Measurements from ENCODE around the gene LMAN2L.

Gene LMAN2L

DNA sequence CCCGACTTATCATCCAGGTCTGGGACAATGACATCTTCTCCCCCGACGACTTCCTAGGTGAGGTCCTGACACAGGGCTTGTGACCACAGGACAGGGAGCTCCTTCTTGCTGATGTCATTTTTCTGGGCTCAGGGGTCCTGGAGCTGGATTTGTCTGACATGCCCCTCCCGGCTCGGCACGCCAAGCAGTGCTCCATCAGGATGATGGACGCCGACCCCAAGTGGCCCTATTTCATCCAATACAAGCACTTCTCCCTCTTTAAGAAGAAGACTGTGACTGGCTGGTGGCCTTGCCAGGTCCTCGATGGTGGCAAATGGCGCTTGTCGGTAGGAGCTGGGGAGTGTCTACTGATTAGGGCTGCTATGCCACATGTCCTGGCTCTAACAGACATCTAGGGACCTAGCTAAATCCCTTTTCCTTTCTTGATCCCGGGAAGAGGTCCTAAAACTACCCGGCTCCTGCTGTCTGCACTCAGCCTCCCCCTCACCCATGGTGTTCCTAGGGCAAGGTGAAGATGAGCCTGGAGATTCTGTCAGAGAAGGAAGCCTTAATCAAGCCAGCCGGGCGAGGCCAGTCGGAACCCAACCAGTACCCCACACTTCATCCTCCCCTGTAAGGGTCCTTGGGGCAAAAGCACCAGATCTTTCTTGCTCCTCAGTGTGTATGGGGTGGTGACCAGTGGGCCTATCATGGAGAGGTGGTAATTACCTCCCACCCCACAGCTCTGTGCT lies 36.7 kb downstream of the LMAN2L start:
- no peak for DNase-seq (ENCODE audit: low read depth)

DNA sequence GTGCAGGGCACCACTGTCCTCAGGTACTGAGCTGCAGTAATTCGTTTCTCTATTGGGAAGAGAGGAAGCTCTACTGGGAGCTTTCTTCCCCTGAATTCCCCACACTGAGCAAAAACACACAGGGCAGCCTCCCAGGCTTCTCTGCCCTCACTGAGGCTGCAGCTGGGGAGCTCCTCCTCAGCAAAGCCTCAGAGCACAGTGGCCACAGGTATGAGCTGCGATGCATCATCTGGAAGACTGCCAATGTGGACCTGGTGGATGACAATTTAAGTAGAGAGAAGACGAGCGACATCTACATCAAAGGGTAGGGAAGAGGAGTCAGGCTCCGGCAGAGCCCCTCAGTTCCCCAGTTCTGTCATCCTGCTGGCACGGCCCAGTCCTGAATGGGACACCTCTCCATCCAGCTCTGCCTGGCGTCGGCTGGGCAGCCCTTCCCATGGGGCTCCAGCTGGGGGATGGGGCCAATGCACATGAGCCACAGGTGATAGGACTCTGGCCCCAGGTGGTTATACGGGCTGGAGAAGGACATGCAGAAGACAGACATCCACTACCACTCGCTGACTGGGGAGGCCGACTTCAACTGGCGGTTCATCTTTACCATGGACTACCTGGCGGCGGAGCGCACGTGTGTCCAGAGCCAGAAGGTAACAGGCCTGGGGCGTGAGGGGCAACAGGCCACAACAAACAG lies 37.6 kb downstream of the LMAN2L start:
- no peak for DNase-seq (ENCODE audit: low read depth)

DNA sequence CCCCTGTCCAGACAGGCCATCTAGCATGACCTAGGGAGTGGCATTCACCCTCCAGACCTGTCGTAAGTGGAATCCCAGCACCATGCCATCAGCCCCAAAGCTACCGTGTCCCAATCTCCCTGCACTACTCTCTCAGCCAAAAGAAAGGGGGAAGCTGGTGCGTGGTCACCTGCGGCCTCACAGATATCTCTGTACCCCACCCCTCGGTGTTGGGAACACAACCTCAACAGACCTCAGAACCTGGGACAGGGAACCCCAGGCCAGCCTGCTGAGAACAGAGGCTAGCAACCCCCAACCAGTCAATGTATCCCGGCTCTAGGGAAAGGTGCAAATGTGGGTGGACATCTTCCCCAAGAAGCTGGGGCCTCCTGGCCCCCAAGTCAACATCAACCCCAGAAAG lies 38.2 kb downstream of the LMAN2L start:
- no peak for DNase-seq (ENCODE audit: low read depth)

DNA sequence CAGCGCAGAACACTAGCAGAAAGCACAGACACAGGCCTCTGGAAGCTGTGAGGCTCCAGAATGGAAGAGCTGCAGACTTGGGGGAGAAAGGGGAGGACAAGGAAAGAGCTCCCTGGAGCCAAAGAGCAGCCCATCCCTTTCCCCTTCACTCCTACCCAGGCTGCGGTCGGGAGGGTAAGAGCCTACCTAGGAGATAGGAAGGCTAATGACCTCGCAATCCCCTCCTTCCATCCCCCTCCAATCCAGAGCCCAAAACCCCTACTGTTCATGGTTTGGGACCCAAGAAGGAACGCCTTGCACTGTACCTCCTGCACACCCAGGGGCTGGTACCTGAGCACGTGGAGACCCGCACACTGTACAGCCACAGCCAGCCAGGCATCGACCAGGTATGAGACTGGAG lies 39.8 kb downstream of the LMAN2L start:
- DNase-seq (ENCODE audit: low read depth), result no peak

DNA sequence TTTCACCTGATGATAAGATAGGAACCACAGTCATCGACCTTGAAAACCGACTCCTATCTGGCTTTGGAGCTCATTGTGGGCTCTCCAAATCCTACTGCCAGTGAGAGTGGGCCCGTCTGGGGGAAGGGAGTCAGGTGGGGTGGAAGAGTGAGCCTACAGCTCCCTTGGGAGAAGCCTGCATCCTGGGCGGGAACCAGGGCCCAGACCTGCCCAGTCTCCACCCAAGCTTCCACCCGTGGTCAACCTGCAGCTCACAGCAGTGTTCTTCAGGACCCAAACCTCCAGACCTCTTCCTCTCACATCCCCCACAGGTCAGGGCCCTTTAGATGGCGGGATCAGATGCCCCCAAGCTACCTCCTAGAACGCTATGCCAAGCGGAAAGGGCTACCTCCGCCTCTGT lies 40.2 kb downstream of the LMAN2L start:
- no peak for DNase-seq (ENCODE audit: low read depth)

DNA sequence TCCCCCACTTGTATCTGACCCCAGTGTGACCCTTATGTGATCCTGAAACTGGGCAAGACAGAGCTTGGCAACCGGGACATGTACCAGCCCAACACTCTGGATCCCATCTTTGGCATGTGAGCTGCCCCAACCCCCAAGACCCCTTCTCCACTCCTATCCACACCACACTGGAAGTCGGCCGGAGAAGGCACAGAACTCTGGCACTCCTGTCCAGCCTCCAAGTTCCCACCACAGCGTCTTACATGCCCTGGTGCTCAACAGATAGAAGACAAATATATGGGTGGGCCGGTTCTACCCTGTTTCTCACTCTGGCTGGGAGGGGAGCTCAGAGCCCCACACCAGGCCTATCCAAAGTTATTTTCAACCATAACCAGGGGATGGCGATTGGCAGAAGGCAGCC lies 40.8 kb downstream of the LMAN2L start:
- DNase-seq (ENCODE audit: low read depth), result no peak

DNA sequence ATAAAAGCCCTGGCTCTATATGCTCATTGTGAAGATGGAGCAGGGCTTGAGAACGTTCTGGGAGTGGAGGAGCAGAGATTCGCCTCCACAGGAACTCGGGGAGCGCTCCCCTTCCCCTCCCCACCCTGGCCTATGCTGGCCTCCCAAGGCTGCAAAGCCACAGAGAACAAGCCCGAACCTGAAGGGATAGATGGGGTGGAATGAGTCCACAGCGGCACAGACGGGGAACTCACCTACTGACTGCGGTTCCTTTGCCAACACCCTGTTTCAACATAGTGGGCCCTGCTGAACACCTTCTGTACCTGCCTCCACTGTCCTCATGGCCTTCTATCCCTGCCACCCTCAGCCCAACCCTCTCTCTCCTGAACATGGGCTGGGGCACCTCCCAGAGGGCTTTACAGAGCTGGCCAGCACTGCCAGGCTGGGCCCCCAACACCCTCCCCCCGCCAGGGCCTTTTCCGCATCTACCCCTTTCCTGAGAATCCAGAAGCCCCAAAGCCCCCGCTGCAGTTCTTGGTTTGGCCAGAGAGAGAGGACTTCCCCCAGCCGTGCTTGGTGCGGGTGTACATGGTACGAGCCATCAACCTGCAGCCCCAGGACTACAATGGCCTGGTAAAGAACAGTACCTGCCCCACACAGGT lies 41.5 kb downstream of the LMAN2L start:
- no peak for DNase-seq (ENCODE audit: low read depth)

DNA sequence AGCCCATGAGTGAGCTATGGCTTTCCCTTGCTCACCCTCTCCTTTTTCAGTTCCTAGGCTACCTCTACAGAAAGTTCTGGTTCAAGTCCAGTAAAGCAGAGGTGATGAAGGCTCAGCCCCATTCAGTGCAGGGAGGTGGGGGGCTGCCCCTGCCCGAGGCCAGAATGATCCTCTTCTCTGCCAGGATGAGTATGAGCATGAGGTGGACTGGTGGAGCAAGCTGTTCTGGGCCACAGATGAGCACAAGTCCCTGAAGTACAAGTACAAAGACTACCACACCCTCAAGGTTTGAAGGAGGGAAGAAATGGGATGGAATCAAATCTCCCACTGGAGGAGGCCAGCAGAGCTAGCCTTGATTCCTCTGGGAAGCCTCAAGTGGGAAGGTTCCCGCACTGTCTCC lies 42.4 kb downstream of the LMAN2L start:
- no peak for DNase-seq (ENCODE audit: low read depth)

DNA sequence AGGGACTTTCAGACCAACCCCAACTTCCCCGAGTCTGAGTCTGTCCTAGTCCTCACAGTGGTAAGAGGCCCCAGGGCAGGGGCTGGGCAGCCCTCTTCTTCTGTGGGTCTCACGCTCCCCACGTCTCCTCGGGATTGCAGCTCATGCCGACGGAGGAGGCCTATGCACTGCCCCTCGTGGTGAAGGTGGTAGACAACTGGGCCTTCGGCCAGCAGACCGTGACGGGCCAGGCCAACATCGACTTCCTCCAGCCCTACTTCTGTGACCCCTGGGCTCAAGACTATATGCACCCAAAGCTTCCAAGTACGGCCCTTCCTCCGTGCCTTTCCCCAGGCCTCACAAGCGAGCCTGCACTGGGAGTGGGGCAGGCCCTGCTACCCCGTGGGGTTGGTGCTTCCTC lies 44.3 kb downstream of the LMAN2L start:
- DNase-seq (ENCODE audit: low read depth), result no peak

DNA sequence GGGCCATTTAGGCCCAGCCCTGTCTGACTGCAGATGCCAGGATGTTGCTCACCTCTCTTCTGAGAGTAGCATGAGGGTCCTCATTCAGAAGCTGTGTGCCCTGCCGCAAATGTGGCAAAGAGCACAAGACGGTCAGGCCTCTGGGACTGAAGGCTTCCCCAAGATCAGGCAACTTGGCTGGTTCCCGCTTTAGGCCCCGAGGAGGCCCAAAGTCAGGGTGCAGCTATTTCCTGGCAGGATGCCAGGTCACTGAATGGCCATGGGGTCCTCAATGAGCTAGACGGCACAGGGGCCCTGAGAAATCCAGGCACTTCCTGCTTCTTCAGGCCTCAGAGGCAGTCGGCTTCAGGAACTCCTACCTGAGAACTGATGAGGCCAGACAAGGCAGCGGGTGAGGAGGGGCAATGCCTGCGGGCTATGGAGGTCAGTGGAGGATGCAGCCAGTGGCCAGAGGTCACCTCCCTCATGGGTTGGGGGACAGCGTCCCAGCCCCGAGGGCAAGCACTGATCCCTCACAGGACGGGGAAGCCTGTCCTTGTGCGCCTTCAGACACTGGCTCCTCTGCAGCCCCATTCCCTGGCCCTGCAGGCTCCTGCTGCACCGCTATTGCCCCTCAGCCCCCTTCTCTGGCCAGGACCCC lies 44.9 kb downstream of the LMAN2L start:
- DNase-seq (ENCODE audit: low read depth), result no peak

DNA sequence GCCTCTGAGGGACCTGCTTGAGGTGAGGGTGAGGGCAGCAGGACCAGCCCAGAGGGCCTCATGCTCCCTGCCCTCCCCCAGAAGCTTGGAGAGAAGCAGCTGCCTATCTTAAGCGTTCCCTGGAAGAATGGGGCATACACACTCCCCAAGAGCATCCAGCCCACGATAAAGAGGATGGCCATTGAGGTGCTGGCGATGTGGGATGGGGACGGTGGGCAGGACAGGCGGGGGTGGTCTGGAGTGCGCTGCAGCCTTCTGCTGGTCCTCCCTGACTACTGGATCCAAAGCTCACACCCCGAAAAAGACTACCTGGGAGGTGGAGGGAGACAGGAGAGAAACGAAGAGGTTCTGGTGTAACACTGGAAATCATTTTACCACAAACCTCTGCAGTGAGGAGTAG lies 45.6 kb downstream of the LMAN2L start:
- no peak for DNase-seq (ENCODE audit: low read depth)

DNA sequence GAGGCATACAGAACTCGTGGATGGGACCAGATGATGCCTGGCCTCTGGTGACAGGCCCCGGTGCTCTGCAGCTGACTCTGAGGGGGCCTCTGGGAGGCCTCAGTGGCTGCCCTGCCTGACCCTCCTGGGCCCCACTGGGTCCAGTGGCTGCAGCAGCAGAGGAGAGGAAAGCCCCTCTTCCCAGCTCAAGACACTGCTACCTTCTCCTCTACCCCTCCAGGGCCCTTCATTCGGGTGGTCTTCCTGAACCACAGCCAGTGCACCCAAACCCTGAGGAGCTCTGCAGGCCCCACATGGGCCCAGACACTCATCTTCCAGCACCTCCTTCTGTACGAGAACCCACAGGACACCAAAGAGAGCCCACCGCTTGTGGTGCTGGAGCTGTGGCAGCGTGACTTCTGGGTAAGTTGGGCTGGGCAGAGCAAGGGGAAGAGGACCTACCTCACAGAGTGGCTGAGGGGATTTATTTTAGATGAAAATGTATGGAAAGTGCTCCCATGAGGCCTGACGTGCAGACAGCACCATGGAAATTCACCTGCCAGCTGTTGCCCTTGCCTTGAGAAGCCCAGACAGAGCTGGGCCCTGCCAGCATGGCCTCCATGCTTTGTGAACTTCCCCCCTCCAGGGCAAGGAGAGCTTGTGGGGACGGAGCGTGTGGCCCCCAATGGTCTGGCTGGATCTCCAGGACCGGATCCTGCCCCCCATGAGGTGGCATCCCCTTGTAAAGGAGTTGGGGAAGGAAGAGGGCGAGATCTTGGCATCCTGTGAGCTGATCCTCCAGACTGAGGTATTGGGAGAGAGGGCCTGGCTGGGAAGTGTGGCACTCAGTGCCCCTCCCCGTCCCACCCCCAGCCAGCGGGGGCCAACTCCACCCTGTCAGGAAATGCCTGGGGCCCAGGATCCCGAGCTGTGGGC lies 46.3 kb downstream of the LMAN2L start:
- DNase-seq (ENCODE audit: low read depth), result no peak

DNA sequence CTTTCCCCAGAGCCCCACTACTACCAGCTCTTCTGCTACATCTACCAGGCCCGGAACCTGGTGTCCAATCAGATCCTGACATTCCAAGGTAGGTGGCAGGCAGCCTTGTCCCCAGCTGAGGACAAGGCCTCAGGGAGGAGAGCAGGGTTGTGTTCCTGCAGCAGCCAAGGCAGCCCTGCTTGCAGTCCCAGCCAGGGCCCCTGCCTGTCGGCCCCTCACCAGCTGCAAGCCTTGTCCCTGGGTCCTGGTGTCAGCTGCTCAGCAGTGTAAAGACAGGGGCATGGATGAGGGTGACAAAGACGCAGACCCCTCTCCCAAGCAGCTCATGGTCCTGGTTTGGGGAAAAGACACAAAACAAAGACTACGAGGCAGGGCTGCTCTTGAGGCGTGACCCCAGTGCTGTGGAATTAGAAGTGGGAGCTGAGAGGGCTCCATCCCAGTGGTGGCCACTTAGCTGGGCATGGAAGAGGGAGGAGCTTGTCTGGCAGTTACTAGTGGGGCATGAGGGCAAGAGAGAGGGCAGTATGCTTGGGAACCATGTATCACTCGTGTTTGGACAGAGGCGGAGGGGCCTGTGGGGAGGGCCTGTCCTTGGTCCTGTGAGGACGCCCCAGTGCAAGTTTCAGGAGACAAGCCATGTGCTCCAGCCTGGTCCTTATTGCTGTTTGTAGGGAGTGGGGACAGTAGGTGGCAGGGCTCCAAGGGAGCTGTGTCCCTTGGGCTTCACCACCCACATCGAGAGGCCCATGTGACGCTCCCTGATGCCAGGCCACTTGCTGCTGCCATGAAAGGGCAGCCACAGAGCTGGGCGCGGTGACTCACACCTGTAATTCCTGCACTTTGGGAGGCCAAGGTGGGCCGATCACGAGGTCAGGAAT lies 47.5 kb downstream of the LMAN2L start:
- no peak for DNase-seq (ENCODE audit: low read depth)

DNA sequence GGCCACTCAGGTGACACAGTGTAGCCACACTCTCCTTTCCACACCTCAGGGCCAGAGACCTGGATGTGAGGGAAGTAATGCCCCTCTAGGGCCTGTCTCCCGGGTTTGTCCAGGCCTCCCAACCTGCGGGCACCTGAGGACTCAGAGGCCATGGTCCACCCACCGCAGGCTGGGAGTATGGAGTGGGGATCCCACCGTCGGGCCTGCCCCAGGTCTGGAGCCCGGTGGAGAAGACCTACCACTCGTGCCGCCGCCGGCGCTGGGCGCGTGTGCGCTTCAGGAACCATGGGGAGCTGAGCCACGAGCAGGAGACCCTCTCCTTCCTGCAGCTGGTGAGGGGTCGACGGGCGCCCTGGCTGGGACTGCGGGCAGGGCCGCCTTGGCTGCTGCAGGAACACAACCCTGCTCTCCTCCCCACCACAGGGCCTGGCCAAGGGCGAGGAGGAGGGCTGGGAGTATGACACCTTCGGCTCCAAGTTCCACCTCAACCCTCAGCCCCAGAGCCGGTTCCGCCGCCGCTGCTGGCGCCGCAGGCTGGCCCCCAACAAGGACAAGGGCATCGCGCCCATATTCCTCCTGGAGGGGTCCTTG lies 48.7 kb downstream of the LMAN2L start:
- DNase-seq (ENCODE audit: low read depth), result no peak

DNA sequence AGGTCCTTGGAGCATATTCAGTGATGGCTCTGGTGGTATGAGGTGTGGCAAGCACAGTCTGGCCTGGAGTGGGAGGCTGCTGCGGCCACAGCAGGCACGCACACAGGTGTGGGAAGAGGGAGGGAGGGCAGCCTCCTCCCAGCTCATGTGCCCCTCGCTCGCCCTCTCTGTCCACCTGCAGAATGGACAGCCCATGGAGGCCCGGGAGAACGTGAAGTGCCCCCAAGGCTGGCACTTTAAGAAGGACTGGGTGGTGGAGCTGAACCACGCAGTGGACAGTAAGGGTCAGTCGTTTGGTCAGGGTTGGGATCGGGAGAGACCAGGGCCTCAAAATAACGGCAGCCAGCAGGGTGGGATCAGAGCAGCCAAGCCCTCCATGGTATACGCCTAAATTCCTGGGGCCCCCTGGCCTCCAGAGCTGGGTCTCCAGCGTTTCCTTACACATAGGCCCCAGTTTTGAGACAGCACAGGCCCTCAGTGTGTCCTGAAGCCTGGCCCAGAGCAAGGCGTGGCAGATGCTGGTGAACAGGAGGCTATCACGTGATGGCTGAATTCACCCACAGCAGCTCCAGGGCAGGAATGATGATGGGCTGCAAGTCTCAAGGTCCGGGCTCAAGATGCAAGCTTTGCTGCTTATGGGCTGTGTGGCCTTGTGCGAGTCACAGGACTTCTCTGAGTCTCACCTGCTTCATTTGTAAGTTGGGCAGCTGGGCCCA lies 49.4 kb downstream of the LMAN2L start:
- DNase-seq (ENCODE audit: low read depth), result no peak

DNA sequence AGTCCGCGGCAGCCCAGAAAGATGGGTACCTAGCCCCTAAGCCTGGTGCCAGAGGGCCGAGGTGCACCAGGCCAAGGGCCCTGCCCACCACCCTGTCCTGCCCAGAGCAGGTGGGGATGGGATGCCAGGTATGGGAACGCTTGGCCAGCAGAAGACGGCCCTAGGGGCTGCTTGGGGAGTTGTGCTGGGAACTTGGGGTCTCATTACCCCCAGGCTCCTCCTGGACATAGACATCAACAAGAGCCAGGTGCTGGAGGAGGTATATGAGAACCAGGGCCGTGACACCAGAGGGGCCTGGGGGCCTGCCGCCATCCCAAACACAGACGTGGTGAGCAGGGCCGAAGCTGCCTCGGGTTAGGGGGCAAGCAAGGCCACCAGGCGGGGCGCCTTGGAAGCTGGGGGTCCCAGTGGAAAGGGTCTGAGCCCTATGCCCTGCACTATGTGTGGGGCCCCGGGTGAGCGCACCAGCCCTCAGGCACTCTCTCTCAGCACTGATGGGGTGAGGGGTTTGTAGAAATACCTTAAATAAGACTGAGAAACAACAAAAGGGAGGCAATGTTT lies 50.4 kb downstream of the LMAN2L start:
- DNase-seq (ENCODE audit: low read depth), result no peak

DNA sequence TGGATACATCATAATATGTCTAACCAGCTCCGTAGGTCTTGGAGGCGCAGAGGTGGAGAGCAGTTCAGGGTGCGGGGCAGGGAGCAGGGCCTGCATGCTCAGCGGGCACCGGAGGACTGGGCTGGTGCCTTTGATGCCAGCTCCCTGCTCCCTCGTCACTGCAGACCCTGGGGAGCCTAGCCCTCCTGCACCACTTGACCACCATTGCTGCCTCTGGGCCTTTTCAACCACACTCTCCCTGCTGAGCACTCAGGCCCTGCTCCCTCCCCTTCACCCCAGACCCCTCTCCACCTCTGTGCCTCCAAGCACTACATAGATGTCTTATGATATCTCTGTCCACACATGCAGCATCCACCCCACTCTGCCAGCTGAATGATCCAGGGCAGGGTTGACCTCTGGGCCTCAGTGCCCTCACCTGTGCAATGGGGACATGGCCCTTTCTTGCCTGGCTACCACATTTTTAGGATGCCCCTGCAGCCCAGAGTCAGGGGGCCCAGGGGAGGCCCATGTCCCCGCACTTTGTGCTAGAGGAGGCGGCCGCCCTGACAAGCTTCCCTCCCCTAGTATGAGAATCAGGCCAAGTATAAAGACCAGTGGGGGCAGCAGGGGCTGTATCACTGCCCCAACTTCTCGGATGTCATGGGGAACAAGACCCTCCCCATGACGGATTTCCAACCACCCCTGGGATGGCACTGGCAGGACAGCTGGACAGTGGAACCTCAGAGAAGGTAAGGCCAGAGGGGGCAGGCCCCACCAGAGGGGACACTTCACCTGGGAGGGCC lies 51.0 kb downstream of the LMAN2L start:
- no peak for DNase-seq (ENCODE audit: low read depth)
